GM12872 (cell line): Measurements from ENCODE around the gene DNM3.

ENCODE experiments used
- CTCF ChIP-seq: IDR thresholded peaks from 3 replicates; pipeline ENCODE4 v1.5.1; 2011; ENCODE audit warnings: low read depth, mild to moderate bottlenecking, low read length, moderate library complexity; ENCODE audit not compliant: insufficient read depth

DNM3 gene

GRCh38 chr1:171937938-171938337, 96.6 kb downstream of the DNM3 start:
- TF ChIP-seq CTCF, result no peak

GRCh38 chr1:171939740-171940139, 98.4 kb downstream of the DNM3 start:
- TF ChIP-seq CTCF, result no peak

GRCh38 chr1:171940368-171940767, 99.1 kb downstream of the DNM3 start:
- TF ChIP-seq CTCF, result no peak

GRCh38 chr1:171941920-171942319, 100.6 kb downstream of the DNM3 start:
- TF ChIP-seq CTCF, result no peak

GRCh38 chr1:171943973-171944561, 102.8 kb downstream of the DNM3 start:
- TF ChIP-seq CTCF, result no peak

GRCh38 chr1:171948511-171948910, 107.2 kb downstream of the DNM3 start:
- TF ChIP-seq CTCF, result no peak

GRCh38 chr1:171949316-171949715, 108.0 kb downstream of the DNM3 start:
- no peak for TF ChIP-seq CTCF
